ENCODE data around the gene STN1.

Gene STN1

DNA sequence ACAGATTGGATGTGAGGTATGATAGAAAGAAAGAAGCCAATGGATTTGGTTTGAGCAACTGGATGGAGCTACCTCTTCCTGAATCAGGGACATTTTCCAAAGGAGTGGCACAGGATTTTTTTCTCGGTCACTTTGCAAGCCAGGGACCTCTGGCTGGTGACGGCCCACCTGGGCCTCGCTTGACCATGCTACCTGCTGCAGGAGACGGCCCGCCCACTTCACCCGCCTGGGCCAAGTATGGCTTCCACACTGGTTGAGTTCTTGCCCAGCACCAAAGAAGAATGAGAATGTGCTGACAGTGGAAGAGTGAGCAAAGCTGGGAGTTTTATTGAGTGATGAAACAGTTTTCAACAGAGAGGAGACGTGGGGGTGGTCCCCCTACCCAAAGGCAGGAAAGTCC is 38.2 kb downstream of the STN1 start:
- TF ChIP-seq, protein P1, sequence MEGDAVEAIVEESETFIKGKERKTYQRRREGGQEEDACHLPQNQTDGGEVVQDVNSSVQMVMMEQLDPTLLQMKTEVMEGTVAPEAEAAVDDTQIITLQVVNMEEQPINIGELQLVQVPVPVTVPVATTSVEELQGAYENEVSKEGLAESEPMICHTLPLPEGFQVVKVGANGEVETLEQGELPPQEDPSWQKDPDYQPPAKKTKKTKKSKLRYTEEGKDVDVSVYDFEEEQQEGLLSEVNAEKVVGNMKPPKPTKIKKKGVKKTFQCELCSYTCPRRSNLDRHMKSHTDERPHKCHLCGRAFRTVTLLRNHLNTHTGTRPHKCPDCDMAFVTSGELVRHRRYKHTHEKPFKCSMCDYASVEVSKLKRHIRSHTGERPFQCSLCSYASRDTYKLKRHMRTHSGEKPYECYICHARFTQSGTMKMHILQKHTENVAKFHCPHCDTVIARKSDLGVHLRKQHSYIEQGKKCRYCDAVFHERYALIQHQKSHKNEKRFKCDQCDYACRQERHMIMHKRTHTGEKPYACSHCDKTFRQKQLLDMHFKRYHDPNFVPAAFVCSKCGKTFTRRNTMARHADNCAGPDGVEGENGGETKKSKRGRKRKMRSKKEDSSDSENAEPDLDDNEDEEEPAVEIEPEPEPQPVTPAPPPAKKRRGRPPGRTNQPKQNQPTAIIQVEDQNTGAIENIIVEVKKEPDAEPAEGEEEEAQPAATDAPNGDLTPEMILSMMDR (IDR thresholded peaks at IDR 0.05; ENCODE audit: borderline replicate concordance, insufficient read depth, low read depth, low read length), result no peak
- no peak overlapping the region for H3K4me3 ChIP-seq (ENCODE audit: low read depth, low read length)

DNA sequence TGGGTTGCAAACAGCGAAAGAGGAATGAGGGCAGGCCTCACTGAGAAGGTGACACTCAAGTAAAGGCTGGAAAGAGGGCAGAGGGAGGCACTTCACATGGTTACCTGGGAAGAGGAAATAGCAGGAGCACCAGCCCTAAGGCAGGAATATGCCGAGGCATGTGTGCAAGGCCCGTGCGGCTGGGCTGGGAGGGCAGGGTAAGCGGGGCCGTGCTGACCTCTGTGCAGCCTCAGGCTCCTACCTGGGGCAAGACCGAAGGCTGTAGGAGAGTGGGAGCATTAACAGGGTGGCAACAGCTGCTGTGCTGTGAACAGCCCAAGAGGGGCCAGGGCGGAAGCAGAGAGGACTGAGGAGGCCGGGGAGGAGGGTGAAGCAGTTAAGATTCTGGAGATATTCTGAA is 38.6 kb downstream of the STN1 start:
- TF ChIP-seq, protein P1 (IDR thresholded peaks at IDR 0.05; ENCODE audit: borderline replicate concordance, insufficient read depth, low read depth, low read length), result no peak
- no peak overlapping the region for H3K4me3 ChIP-seq (ENCODE audit: low read depth, low read length)

DNA sequence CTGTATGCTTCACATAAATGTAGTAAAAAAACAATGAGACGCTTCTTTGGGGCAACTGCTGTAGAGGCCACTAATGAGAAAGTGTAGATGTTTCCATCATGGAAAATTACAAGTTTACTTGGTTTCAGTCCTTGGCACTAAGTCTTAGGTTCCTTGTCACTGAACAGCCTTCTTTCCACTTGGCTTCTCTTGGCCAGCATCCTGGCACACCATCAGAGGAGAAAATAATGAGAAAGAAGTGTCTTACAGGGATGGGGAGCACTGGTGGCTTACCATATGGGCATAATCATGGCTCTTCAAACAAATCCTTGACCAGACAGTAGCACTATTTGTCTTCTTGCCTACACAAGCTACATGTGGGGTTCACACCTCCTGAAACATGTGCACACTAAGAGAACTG is 40.1 kb downstream of the STN1 start:
- TF ChIP-seq, protein P1 (IDR thresholded peaks at IDR 0.05; ENCODE audit: borderline replicate concordance, insufficient read depth, low read depth, low read length), result no peak

DNA sequence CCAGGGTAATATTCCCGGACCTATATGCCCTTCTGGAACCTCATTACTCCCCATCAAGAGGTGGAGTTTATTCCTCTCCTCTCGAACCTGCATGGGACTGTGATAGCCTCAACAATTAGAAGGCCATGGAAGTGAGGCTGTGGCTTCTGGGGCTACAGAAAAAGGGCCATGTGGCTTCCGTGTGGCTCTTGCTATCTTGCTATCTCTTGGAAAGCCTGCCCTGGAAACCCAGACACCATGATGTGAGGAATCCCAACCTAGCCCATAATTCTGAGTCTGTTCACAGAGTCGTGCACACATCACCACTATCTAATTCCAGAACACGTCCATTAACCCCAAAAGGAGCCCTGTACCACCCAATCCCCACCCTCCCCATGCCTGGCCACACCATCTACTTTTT is 41.8 kb downstream of the STN1 start:
- TF ChIP-seq, protein P1 (IDR thresholded peaks at IDR 0.05; ENCODE audit: borderline replicate concordance, insufficient read depth, low read depth, low read length), result no peak
- H3K4me3 ChIP-seq (ENCODE audit: low read depth, low read length), result no peak overlapping the region

More for the DNA sequence above, 40.1 kb downstream of the STN1 start:
- H3K4me3 ChIP-seq (ENCODE audit: low read depth, low read length), result no peak overlapping the region

DNA sequence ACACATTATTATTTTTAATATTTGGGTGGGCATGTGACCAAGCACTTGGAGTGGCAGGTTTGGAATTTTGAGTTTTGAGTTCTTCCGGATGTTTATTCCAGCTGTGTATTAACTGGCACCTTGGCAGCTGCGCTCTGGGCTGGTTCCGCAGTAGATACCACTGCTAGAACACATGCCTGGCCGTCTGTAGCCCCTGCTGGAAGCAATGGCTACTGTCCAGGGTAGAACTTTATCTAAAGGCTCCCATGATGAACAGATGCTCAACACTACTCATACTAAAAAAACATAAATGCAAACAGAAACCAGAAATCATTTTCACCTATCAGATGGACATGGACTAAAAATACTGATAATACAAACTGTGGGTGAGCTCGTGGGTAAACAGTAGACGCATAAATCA is 43.3 kb downstream of the STN1 start:
- TF ChIP-seq, protein P1 (IDR thresholded peaks at IDR 0.05; ENCODE audit: borderline replicate concordance, insufficient read depth, low read depth, low read length), result no peak
- H3K4me3 ChIP-seq (ENCODE audit: low read depth, low read length), result no peak overlapping the region

DNA sequence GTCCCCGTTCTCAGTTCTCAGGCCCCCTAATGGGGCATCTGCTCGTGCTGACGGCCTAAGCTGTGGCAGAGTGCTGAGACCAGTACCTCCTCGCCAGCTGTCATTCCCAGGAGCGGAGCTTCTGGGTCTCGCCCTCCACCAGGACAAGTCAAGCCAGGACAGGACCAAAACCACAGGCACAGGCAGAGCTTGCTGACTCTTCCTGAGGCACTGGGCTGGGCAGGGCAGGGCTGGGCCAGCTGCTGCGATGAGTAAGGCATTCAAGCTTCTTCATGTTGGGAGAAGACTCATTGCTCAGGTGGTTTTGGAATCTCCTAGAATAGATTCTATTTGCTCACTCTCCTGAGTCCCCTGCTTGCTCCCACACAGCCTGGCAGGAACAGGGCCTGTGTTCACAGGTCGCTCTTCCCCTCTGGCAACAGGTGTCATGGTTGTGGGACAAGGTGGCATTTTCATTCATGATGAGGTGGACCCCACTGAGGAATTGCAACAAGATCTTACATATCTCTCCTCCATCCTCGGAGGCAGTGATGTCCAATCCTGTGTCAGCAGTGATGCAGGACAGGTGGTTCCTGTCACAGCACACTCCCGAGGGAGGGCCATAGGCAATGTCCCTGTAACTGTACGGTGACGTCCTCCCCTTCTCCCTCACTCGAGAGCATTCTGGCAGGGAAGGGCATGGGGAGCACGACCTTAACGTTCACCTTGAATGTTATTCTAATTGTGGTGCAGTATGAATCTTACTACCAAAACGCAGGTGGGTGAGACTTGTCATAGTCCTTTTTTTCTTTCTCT is 45.6 kb downstream of the STN1 start:
- TF ChIP-seq, protein P1 (IDR thresholded peaks at IDR 0.05; ENCODE audit: borderline replicate concordance, insufficient read depth, low read depth, low read length), result no peak
- H3K4me3 ChIP-seq (ENCODE audit: low read depth, low read length), result no peak overlapping the region

DNA sequence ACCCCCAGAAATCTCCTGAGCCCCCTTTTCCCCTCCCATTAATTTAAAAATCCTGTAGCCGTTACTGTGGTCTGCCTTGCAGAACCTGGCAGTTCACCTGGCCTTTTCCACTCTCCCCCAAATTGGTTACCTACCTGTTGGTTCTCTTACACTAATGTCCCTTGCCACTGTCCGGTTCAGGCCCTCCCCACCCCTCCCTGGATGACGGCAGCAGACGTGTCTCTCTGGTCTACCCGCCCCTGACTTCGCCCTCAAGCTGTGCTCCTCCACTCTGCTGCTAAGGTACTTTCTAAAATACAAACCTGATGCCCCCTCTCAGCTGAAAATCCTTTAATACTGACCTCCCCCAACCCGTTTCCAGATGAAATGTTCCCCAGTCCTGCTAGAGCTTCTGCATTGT is 47.0 kb downstream of the STN1 start:
- H3K4me3 ChIP-seq (ENCODE audit: low read depth, low read length), result no peak overlapping the region
- TF ChIP-seq, protein P1 (IDR thresholded peaks at IDR 0.05; ENCODE audit: borderline replicate concordance, insufficient read depth, low read depth, low read length), result no peak
